NCI-H2107 treated with DMSO at 0.1 percent for 48 hours (cell line): ENCODE results near the gene DNAH6.

ENCODE experiments used
- DNase-seq: peaks from one replicate; lab custom pipeline; 2025; ENCODE audit not compliant: unreplicated experiment; lab: John Stamatoyannopoulos, UW

Gene DNAH6

DNA sequence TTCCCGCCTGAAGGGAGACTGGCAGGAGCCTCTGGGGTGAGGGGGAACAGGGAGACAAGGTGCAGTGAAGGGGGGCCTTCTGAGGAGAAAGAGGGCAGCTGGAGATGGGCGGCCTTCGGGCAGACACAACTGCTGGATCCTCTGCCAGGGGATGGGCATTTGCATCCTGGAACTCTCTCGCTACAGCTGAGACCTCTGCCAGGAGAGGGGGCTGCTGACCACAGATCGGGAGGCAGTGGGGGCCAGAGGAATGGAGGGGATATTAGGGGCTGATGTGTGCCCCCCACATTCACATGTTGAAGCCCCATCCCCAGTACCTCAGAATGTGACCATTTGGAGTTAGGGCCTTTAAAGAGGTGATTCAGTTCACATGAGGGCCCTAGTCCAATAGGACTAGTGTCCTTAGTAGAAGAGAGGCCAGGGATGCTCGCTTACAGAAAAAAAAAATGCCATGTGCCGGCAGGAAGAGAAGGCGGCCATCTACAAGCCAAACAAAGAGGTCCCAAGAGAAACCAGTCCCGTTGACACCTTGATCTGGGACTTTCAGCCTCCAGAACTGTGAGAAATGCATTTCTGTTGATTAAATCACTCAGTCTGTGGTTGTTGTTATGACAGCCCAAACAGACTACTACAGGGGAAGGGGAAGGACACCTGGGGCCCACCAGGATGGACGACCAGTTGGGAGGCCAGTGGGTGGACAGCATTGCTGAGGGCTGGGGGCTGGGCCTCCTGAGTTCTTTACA is 314.6 kb downstream of the DNAH6 start:
- no peak for DNase-seq

DNA sequence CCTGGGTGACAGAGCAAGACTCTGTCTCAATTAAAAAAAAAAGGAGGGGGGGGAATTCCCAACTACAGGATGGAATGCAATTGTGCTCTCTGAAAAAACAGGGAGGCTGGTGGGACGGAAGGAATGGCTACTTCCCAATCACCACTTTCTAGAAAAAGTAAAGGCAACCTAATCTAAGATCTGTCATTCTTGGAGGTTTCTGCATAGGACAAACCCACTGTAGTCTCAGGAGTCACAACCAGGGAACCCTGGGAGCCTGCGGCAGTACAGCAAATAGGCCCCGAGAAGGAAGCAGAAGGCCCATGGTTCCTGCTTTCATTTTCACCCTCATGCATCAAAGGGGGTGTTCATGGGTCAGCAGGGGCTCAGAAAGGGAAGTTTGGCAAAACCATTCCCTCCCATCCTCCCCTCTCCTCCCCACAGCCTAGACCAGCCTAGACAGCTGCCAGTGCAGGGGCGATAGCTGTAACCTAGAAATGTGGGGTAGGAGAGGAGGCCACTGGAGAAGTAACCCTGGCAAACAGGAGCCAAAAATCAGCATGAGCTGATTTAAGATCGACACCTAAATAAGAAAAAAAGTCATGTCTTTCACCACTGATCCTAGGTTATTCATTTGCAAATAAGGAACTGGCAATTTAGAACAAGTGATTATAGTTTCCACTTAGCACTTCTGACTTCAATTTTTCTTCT is 316.6 kb downstream of the DNAH6 start:
- no peak for DNase-seq

DNA sequence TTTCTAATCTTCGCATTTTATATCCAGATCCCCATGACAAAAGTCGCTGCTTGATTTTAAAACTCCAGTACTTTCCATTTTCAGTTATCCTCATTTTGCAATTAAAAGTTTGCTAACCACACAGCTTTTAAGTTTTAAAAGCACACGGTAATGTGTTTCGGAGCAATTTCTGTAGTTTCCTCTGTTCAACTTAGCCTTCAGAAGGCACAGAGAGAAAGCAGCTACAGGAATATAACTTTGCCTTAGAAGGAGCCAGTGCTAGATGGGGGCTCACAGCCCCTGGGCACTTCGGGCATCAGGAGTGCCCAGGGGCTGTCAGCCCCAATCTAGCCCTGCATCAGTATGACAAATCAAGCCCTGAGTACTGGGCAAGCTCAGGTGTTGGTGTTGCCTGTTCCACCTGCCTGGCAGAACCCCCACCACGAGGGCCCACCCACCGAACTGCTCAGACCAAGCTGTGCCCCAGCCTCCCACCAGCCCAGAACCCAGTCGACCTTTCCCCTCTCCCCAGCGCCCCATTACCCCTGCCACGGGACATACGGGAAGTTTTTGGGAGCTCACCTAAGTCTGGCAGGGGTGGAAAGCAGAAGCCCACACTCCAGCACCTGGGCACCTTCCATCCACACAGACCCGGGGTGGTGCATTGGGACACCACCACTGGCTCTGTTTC is 317.3 kb downstream of the DNAH6 start:
- no peak for DNase-seq

DNA sequence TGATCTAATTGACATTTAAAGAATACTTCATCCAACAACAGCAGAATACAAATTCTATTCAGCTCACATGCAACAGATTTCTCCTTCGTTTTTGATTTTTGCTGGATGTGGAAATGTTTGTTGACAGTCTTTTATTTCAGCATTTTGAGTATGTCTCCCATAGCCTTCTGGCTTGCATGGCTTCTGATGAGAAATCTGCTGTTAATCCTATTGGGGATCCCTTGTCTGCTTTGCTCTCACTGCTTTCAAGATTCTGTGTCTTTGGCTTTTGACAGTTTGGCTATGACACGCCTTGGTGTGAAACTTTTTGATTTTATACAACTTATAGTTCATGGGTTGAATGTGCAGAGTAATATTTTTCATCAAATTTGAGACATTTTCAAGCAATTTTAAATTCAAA is 319.9 kb downstream of the DNAH6 start:
- no peak for DNase-seq

DNA sequence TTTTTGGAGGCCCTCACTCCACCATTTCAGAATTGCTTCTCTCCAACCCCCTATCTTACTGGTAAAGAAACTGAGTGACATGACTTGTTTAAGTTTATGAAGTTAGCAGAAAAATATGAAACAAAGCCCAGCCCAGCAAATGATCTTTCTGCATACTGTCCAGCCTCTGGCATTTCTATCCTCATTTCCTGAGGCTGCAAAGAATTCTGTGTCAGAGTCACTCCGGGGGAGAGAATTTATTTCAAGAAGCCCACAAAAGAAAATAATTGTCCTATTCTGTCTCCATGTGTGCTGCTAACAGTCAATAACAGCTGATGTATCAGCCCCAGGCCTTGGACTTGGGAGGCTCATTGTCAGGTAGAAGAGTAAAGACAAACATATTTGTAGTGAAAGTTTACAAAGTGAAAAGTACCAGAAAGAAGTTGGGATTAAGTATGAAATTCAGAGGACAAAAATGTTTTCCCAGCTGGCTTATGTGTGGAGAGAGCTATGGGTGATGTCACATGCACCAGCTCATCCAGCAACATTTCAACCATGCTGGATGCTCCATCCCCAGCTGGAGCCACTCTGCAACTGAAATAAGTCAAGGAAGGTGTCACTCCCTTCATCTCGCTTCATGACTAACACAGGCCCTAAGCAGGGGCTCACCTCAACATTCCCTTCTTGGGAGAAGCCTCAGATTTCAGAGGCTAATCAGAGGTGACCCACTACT is 322.3 kb downstream of the DNAH6 start:
- DNase-seq: no peak

DNA sequence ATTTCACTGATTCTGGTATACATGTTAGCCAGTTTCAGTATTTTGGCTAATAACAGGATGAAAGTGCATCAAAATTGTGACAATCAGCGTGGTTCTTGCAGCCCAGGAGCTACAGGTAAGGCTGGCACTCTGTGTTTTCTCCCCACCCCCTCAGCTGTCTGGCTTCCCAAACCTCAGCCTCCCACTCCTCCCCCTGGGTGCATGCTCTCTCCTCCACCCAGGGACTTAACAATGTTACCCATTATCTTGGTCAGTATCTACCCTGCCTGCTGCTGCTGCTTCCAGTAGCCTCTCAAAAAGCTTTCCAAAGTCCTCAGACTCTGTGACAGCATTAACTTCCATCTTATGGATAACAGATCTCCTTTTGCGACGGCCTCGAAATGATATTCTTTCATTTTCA is 323.6 kb downstream of the DNAH6 start:
- no peak for DNase-seq

DNA sequence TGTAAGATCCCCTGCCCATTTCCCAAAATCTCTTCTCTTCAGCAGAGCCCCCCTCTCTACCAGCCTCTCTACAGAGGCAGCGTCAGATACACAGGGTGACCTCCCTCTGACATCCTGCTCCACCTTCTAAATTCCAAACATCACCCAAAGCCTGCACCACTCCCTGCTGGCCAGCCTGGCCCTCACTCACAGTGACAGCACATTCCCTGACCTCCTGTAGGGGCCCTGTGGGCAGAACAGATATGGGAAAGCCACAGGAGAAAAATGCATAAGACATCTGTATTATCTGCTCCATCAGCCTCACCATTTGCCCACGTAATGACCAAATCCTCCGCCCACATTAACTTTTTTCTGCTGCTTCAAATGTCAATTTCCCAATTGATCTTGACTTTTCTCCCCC is 324.0 kb downstream of the DNAH6 start:
- DNase-seq: no peak

DNA sequence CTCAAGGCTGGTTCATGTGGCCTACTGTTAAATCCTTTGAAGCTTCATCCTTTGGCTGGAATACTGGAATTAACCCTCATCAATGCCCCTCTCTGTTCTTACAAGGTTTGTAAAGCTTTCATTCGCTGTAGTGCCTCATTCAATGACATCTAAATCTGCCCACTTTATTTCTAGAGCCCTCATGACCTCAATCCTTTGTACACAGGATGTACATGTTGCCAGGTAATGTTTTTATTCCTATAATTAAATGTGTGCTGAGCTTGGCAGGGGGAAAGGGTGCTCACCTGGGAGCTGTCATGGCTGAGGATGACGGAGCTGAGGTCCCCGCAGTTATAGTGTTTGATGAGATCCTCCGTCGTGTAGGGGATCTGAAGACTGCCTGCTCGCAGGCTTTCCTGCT is 325.3 kb downstream of the DNAH6 start:
- DNase-seq: no peak

DNA sequence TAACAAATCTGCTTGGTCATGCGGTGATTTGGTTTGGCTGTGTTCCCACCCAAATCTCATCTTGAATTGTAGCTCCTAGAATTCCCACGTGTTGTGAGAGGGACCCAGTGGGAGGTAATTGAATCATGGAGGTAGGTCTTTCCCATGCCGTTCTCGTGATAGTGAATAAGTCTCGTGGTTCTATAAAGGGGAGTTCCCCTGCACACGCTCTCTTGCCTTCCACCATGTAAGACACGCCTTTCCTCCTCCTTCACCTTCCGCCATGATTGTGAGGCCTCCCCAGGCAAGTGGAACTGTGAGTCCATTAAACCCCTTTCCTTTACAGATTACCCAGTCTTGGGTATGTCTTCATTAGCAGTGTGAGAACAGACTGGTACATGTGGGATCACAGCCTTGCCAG is 327.8 kb downstream of the DNAH6 start:
- no peak for DNase-seq

DNA sequence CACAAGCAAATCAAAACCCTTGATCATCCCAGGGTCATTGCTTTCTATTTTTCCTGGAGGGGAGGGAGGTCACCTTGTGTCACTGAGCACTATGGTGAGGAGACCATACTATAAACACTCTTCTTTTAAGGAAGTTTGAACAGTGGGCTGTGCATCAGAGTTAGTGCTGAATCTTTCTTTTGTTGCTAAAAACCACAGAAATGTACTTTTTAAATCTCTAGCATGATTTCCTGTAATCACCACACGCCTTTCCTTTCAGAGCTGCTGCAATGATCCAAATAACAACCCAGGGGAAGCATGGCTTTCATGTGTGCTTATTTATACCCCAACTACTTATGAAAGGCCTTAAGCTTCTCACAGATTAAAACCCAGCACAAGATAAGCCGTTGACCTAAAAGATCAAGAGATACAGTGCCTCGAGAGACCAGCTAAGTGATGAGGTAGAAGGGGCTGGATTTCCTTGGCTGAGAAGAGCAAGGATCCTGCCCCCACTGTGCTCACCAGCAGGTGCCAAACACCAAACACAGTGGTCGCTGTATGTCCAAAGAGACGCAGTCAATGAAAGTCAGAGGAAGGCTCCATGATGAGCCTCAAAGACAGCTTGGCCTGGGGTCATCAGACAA is 329.9 kb downstream of the DNAH6 start:
- no peak for DNase-seq

DNA sequence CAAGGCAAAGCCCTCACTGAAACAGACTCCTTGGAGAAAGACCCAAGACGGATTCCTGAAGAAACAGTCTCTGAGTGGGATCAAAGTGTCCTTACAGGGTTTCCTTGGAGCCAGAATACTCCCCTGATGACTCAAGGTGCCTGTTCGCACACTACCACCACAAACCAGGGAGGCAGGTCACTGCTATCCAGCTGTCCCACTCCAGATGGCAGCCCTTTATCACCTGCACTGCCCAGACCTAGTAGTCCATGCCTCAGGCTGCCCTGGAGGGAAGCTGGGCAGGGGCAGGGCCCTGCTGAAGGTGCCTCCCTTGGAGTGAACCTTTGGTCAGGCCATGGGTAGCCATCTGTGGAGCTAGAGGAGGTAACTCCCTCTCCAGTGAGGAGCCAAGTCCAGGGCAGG is 330.4 kb downstream of the DNAH6 start:
- DNase-seq: no peak

DNA sequence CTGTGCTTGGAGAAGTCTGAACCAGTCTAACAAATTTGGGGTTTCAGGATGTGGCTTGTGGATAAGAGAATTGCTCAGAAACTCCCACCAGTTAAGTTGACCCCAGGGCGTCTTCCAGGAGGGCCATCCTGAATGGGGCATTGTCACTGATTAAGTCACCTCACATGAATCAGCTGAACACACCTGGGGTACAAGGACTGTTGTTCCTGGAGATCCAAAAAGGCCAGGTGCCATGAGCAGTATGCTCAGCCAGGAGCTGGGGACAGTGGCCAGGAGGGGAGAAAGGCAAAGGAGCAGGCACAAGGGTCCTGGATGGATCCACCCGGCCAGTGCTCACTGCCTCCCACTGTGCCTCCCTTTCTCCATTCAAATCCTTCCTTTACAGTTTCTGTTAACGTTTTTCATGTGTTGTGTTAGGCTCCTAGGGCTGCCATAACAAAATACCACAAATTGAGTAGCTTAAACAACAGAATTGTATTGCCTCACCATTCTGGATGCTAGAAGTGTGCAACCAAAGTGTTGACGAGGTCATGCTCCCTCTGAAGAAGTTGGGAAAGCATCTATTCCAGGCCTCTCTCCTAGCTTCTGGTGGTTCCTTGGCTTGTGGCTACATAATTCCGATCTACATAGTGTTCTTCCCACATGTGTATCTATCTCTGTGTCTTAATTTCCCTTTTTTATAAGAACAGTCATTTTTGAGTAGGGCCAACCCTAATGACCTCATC is 331.2 kb downstream of the DNAH6 start:
- no peak for DNase-seq

DNA sequence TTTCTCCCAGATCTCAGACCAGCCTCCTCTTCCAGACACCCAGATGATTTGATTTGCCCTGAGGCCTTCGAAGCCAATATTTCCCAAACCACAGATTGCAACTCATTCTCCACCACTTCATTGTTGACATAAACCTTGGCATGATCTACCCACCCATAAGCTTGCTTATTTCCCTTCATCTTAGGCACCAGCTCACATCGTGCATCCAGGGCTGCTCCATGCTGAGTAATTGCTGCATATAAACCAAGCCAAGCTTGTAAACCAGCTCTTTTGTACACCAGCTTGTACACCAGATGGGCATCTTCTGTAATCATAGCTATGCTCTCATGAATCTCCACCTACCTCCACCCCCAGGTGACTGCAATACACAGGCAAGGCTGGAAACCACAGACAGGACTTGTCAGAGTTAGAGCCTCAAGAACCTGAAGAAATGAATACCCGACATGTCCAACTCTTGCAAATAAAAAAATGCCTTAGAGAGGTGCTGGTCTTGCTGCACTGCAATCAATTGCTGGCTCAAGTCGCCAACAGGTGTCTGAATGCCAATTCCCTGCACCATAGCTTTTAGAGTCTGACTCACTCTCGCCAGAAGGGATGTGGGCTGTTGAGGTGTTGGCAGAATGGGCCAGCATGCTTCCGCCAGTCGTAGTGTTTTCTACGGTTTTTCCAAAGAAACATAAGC is 333.1 kb downstream of the DNAH6 start:
- no peak for DNase-seq

DNA sequence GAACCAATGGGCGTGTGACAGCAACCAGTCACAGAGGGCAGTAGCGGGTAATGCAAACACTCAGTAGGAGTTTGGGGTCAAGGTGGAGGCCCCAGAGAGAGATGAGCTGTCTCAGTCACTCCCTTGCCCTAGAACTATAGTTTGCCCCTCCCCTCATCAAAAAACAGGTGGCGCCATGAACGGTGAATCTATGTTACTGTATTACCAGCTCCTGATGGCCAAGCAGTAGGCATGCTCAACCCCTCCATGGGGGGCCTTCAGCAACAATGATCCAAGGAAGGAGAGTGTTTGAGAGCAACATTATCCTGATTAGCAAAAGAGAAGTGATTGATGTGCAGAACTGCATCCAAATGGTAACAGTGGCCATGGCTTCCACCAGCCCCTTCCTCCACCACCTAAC is 334.2 kb downstream of the DNAH6 start:
- DNase-seq: no peak

DNA sequence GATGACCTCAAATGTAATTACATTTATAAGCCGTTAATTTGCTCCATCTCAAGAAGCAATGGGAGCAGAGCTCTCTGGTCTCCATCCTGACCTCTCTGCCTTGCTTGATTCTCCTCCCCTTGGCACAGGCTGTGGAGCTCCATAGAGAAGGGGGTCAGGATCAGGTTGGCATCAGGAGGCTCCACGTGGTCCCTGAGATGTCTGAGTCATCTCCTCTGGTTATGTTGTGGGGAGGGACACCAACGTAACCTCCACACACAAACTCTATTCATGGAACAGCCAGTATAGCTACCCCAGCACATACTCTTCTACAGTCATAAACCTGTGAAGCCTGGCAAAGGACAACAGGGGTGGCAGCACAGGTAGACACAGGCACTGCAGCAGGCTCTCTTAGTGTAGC is 335.6 kb downstream of the DNAH6 start:
- DNase-seq: no peak

DNA sequence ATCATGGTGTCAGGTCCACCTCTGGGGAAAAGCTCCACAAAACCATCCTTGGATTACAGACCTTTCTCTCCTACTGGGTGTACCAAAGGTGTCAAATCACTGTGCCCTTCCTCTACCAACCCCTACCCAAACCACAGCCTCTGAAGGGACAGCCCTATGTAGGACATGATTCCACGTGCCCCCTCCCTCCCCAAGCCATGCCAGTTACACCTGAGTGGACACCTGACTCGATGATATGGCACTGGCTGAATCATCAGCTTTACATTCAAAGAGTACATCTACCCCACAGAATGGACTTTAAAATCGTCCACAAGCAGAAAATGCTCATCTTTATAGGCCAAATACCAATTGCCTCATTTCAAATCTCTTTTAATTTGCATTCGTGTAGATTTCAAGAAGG is 338.6 kb downstream of the DNAH6 start:
- DNase-seq: no peak

DNA sequence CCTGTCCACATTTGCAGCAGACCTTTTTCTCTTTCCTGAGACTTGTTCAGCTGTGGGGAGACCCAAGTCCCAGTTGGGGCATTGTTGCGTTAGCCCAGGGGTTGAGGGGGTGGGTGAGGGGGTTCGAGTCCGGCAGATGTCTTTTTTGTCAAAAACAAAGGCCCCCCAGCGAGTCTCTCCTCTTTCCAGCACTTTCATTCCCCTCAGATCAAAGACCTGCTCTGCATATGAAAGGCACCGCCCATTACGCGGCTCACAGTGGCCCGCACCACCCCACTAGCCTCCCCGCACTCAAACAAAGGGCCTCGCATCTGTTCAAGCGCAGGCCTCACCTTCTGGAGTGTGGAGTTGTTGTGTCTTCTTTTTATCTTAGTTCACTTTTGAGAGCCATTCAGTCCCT is 339.4 kb downstream of the DNAH6 start:
- no peak for DNase-seq

DNA sequence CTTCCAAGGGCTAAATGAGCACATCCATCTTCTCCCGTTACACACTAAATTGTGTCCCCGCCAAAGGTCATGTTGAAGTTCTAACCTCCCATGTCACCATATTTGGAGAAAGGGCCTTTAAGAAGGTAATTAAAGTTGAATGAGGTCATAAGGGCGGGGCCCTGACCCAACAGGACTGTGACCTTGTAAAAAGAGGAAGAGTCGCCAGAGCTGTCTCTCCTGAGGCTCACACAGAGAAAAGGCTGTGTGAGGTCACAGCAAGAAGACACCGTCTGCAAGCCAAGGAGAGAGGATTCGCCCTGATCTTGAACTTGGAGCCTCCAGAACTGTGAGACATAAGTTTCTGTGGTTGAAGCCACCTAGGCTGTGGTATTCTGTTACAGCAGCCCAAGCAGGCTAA is 340.5 kb downstream of the DNAH6 start:
- no peak for DNase-seq

DNA sequence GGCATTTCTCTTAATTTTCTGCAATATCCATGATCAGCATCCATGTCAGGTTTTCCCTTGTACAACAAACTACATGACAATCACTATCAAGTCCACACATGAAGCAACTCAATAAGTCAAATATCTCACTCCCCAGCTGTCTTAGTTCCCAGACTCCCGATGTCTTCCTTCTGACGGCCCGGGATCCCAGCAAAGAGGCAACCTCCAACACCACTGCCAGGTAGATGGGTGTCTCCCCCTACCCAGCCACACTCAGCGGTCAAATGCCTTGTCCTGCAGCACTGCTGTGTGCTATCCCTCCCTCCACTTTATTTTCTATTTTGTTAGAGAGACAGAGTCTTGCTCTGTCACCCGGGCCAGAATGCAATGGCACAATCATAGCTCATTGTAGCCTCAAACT is 341.3 kb downstream of the DNAH6 start:
- DNase-seq: no peak

DNA sequence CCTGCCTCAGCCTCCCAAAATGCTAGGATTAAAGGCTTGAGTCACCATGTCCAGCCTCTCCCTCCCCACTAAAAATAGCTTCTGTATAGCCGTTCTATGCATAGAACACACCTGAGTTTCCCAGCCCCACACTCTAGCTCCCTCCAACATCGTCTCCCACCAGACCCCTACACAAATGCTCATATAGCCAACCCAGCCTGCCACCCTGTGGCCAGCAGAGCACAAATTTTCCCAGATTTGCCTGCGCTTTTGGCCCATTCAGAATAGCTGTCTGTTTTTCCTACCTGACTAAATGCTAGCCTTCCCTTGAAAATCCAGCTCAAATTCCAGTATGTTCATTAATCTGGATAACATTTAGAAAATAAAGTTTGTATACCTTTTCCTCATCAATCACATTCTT is 341.8 kb downstream of the DNAH6 start:
- DNase-seq: no peak
